A549 treated with Mapracorat at 1 μM for 4 hours (cell line): ENCODE data around the gene SYS1. TPM values are rescaled to one million over a fixed set of nuclear protein-coding genes. Genes with fewer than 3 reads are reported as not detected.

Source experiments
- total RNA-seq: library from RNA; stranded (reverse); fragments of 200-300 nt; extraction: Qiagen RNA extraction; gene quantifications from 5 replicates; pipeline ENCODE4 v1.2.3, GENCODE V29; 2022

Gene SYS1
- 22.2 to 33.8 TPM (median 31.0 TPM) in 5 replicates for total RNA-seq

DNA sequence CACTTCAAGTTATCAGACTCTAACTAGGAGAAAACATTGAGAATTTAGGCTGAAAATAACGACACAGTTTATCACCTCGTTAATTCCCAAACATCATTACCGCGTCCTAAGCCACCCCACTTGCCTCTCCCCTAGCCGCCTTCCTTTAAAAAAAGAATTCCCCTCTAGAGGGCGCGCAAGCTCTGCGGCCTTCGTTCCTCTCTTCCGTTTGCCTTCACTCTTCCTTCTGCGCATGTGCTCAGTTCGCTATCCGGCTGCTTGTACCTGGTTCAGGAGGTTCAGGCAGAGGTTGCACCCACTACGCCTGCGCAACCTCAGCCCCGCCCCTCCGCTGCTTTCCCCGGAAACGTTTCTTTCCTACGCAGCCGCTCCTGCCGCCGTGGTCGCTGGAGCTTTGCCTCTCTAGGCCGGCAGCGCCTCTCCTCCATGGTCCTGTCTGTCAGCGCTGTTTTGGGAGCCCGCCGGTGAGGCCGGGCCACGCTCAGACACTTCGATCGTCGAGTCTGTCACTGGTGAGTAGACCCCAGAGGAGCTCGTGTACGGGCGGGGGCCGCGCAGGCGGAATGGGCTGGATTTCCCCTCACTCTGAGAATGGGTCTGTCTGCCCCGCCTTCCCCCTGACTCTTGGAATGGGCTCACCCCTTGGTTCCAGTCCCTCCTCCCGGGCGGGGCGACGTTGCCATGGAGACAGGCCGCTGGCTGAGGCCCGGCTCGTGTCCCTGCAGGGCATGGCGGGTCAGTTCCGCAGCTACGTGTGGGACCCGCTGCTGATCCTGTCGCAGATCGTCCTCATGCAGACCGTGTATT is at the start of gene SYS1:
Gene SYS1, plus strand, starts transcription at position 353 of the 807 bp plus-strand sequence. Its CDS starts 376 bp downstream, at position 729.

GRCh38 chr20:45347936-45348778 is 14.8 kb upstream of the SYS1 start, which contains the start of gene SDC4:
Gene SDC4 (minus strand): TSS chr20:45348424. CDS start chr20:45348384, 40 bp downstream.

GRCh38 chr20:45378191-45378590 is 15.2 kb downstream of the SYS1 start, which contains the start of gene TP53TG5:
Gene TP53TG5 (minus strand): TSS chr20:45378325. CDS start chr20:45378236, 89 bp downstream.

GRCh38 chr20:45407783-45408645 is 45.1 kb downstream of the SYS1 start, which contains the start of gene DBNDD2:
Gene DBNDD2 (plus strand): TSS chr20:45408289. CDS start chr20:45408468, 179 bp downstream.

GRCh38 chr20:45415822-45416637 is 53.1 kb downstream of the SYS1 start, which contains the start of gene PIGT:
Gene PIGT (plus strand): TSS chr20:45416141. CDS start chr20:45416157, 16 bp downstream.

Other genes with a start within 250 kb of the SYS1 start
- gene WFDC5, start 248.0 kb upstream of the SYS1 start, total RNA-seq = not detected in 5 replicates
- gene WFDC12, start 238.7 kb upstream of the SYS1 start, total RNA-seq = not detected in 5 replicates
- gene PI3, start 188.3 kb upstream of the SYS1 start, total RNA-seq = 2.2 to 4.2 TPM (median 3.7 TPM) in 5 replicates
- gene SEMG1, start 156.1 kb upstream of the SYS1 start, total RNA-seq = not detected in 5 replicates
- gene SEMG2, start 141.8 kb upstream of the SYS1 start, total RNA-seq = not detected in 5 replicates
- gene SLPI, start 108.6 kb upstream of the SYS1 start, total RNA-seq = 7.2 to 15.2 TPM (median 11.4 TPM) in 5 replicates
- gene RBPJL, start 56.3 kb upstream of the SYS1 start, total RNA-seq = not detected in 5 replicates
- gene MATN4, start 54.9 kb upstream of the SYS1 start, total RNA-seq = 0.09 to 0.26 TPM (median 0.15 TPM) in 4 of 5 replicates, not detected in the other
- gene SDC4, start 14.7 kb upstream of the SYS1 start, total RNA-seq = 102 to 115 TPM (median 106 TPM) in 5 replicates
- gene TP53TG5, start 15.2 kb downstream of the SYS1 start, total RNA-seq = not detected in 5 replicates
- 26.1 to 30.6 TPM (median 27.3 TPM) in 5 replicates for gene DBNDD2, start 45.1 kb downstream of the SYS1 start, total RNA-seq
- 94.5 to 103 TPM (median 96.9 TPM) in 5 replicates for gene PIGT, start 53.0 kb downstream of the SYS1 start, total RNA-seq
- gene WFDC2, start 106.6 kb downstream of the SYS1 start, total RNA-seq = not detected in 5 replicates
- gene SPINT3, start 152.5 kb downstream of the SYS1 start, total RNA-seq = not detected in 5 replicates
- gene WFDC6, start 176.3 kb downstream of the SYS1 start, total RNA-seq = not detected in 5 replicates
- gene EPPIN, start 184.2 kb downstream of the SYS1 start, total RNA-seq = not detected in 5 replicates
- gene WFDC8, start 216.1 kb downstream of the SYS1 start, total RNA-seq = not detected in 5 replicates